Panc1 (cell line): ENCODE data around the gene ELFN1. TPM values are rescaled to one million over a fixed set of nuclear protein-coding genes. Genes with fewer than 3 reads are reported as not detected.

ENCODE experiments used
- ATAC-seq: fragments of 200-7000 bp; cut with Tn5 transposase; 2 replicates; pipeline ENCODE4 v1.9.1; 2020; ENCODE audit warnings: mild to moderate bottlenecking, moderate library complexity
- BruUV-seq: library from RNA; stranded (reverse); fragments of 400-500 nt; replicated peaks from 2 replicates; lab custom pipeline; 2021; lab: Mats Ljungman, UMichigan
- CTCF ChIA-PET: fragments of 300-600 bp; sonication (Branson Sonifier 250); formaldehyde crosslinking; loops from one replicate; lab custom pipeline; 2022; ENCODE audit warnings: antibody characterized with exemption; lab: Charles Lee
- POLR2A ChIA-PET: fragments of 300-600 bp; sonication (Branson Sonifier 250); formaldehyde crosslinking; loops from one replicate; lab custom pipeline; 2022; ENCODE audit warnings: antibody characterized with exemption; lab: Charles Lee
- DNase-seq: peaks from one replicate; pipeline ENCODE4 v3.0.0-alpha.2; 2010; ENCODE audit warnings: low read depth, low spot score
- H3K27ac ChIP-seq: 2 replicates; pipeline ENCODE4 v1.5.1; 2011; ENCODE audit warnings: mild to moderate bottlenecking, low read length, inconsistent platforms
- H3K27me3 ChIP-seq: fragments of 200-500 bp; sonication (Bioruptor generic); 2 replicates; pipeline ENCODE4 v1.6.0; 2014; ENCODE audit warnings: low read length, inconsistent platforms; ENCODE audit not compliant: control insufficient read depth, insufficient read depth
- H3K36me3 ChIP-seq: fragments of 200-500 bp; sonication (Bioruptor generic); 2 replicates; pipeline ENCODE4 v1.5.1; 2014; ENCODE audit warnings: inconsistent platforms, mild to moderate bottlenecking, low read length, moderate library complexity; ENCODE audit not compliant: control insufficient read depth, insufficient read depth
- H3K4me1 ChIP-seq: 2 replicates; pipeline ENCODE4 v1.5.1; 2011; ENCODE audit warnings: inconsistent platforms, mild to moderate bottlenecking, low read length, moderate library complexity; ENCODE audit not compliant: control insufficient read depth, insufficient read depth
- H3K4me3 ChIP-seq, 2 experiments: 2 replicates each; pipeline ENCODE4 v1.5.1; 2011 to 2012; ENCODE audit warnings: low read depth in 2 of 2, low read length in 2 of 2, mild to moderate bottlenecking in 2 of 2, inconsistent platforms in 1 of 2, moderate library complexity in 1 of 2
- H3K9me3 ChIP-seq: fragments of 200-500 bp; sonication (Bioruptor generic); 2 replicates; pipeline ENCODE4 v1.5.1; 2014; ENCODE audit warnings: low read depth, mild to moderate bottlenecking, inconsistent platforms, low read length, moderate library complexity; ENCODE audit not compliant: control insufficient read depth, insufficient read depth
- CTCF ChIP-seq: fragments of 450-650 bp; IDR thresholded peaks from 2 replicates; pipeline ENCODE4 v1.5.1; 2017; ENCODE audit warnings: mild to moderate bottlenecking
- POLR2AphosphoS5 ChIP-seq: IDR thresholded peaks from 2 replicates; pipeline ENCODE4 v1.6.1; 2012; ENCODE audit warnings: mild to moderate bottlenecking, low read depth, low read length, moderate library complexity
- REST ChIP-seq, 2 experiments: IDR thresholded peaks; 2 replicates each; pipeline ENCODE4 v1.6.1; 2011 to 2012; ENCODE audit warnings: low read depth in 2 of 2, control low read depth in 1 of 2, low read length in 1 of 2, mild to moderate bottlenecking in 1 of 2, moderate library complexity in 1 of 2; ENCODE audit not compliant: insufficient read depth in 1 of 2
- SIN3A ChIP-seq: IDR thresholded peaks from 2 replicates; pipeline ENCODE4 v1.6.1; 2012; ENCODE audit warnings: low read depth, mild to moderate bottlenecking, low read length, moderate library complexity, borderline replicate concordance; ENCODE audit not compliant: insufficient read depth
- TCF7L2 ChIP-seq: IDR thresholded peaks from 2 replicates; pipeline ENCODE4 v1.6.1; 2011; ENCODE audit warnings: mild to moderate bottlenecking, low read depth, low read length, inconsistent platforms
- in situ Hi-C: cut with HindIII; loops from 2 replicates; pipeline ENCODE4 v1.10.0; 2016; ENCODE audit warnings: low sequenced_read_pairs, low pct_unique_long_range_greater_than_20kb
- intact Hi-C: fragments of 100-400 bp; cut with micrococcal nuclease; formaldehyde crosslinking; loops from one replicate; pipeline ENCODE4 v1.10.0; 2022; ENCODE audit not compliant: unreplicated experiment
- total RNA-seq: library from RNA; stranded (reverse); gene quantifications from one replicate; pipeline ENCODE4 v1.2.1, GENCODE V29; 2021; ENCODE audit not compliant: unreplicated experiment

The ELFN1 gene
- total RNA-seq, 1 experiment from 2014 or later, result 39.0 TPM

- no TSS peak for BruUV-seq
Measured at GRCh38 chr7:1630700-1631336, 39.3 kb upstream of the ELFN1 start.

GRCh38 chr7:1631678-1632077 lies 38.4 kb upstream of the ELFN1 start:
- no TSS peak for BruUV-seq
- H3K4me1 ChIP-seq, result no peaks in the 10 kb centered on the region
- no peaks in the 10 kb centered on the region for H3K9me3 ChIP-seq
- no peak for TF ChIP-seq SIN3A
- TF ChIP-seq POLR2AphosphoS5, result no peak
- TF ChIP-seq REST (IDR thresholded peaks at IDR 0.05; ENCODE audit: insufficient read depth in 1 of 2, low read depth in 2 of 2, low read length in 1 of 2), result no peak
- TF ChIP-seq CTCF, result no peak
- no peak for TF ChIP-seq TCF7L2
- ATAC-seq, result 0 out of 2 replicates have a peak, but pooled peaks have one; percentile 31
- H3K36me3 ChIP-seq, result no peaks in the 10 kb centered on the region
- H3K4me3 ChIP-seq, result no peak overlapping the region
- in situ Hi-C loops, result no loop called here
- DNase-seq, result no peak
- CTCF ChIA-PET, result interaction anchor here (0.6 kb wide), 1 partner anchor 174 kb away, joined by 3 read pairs; no protein-coding TSS in a partner anchor
- no peak overlapping the region for H3K27ac ChIP-seq
- intact Hi-C loops, result no loop called here
- POLR2A ChIA-PET, result no interaction called here
- no peaks in the 10 kb centered on the region for H3K27me3 ChIP-seq

More at GRCh38 chr7:1630700-1631336, 39.3 kb upstream of the ELFN1 start:
- Histone ChIP-seq H3K9me3 (no peaks in the 10 kb centered on the region), H3K4me1 (no peaks in the 10 kb centered on the region), H3K4me3 (no peak overlapping the region), H3K27ac (no peak overlapping the region), H3K27me3 (no peaks in the 10 kb centered on the region), H3K36me3 (no peaks in the 10 kb centered on the region)
- POLR2A ChIA-PET, result no interaction called here
- ATAC-seq, result no peak
- CTCF ChIA-PET, result no interaction called here
- no peak for TF ChIP-seq POLR2AphosphoS5
- no peak for TF ChIP-seq SIN3A
- TF ChIP-seq CTCF, result no peak
- no peak for TF ChIP-seq REST (IDR thresholded peaks at IDR 0.05; ENCODE audit: insufficient read depth in 1 of 2, low read depth in 2 of 2, low read length in 1 of 2)
- no peak for TF ChIP-seq TCF7L2
- intact Hi-C loops, result no loop called here
- DNase-seq, result no peak
- in situ Hi-C loops, result no loop called here
